NB4 (cell line): ENCODE data around the gene RGS6.

Source experiments
- CTCF ChIP-seq: IDR thresholded peaks from one replicate; pipeline ENCODE4 v1.5.1; 2012; ENCODE audit warnings: low read depth, low read length
- MYC ChIP-seq: IDR thresholded peaks from 2 replicates; pipeline ENCODE4 v1.6.1; 2011; ENCODE audit warnings: low read depth, low read length
- POLR2A ChIP-seq: IDR thresholded peaks from 2 replicates; pipeline ENCODE4 v1.6.1; 2011; ENCODE audit warnings: mild to moderate bottlenecking; ENCODE audit not compliant: insufficient read length; ENCODE audit errors: extremely low read depth

GRCh38 chr14:72594099-72594901 lies 662.1 kb downstream of the RGS6 start:
- TF ChIP-seq CTCF (no peak), MYC (no peak), POLR2A (no peak)
